ENCODE data around the gene PDSS2.

DNA sequence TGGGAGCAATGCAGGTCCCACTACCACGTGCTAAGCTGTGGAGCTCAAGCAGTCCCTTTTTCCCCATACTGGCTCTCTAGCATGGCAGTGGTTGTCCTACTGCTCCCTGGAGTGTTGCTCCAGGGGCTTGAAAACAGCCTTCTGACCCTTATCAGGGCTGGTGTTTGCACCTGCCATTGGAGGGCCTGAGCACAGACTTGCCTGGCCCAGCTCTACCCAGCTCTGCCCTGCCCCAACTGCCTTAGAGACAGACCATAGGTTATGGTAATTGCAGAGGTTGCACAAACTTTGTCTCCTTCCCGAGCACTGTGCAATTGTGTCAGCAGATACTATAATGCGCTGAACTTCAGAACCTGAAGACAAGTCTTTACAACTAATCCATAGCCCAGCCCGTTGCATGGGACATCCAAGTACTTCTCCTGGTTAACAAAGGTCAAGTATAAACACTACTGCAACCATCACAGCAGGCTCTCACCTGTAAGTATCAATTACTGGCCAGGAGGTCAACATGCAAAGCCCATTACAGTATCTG is 58.7 kb downstream of the PDSS2 start:
- TF ChIP-seq SMC3 (conservative IDR thresholded peaks at IDR 0.05; ENCODE audit: poor library complexity) (no peak), POLR2AphosphoS5 (IDR thresholded peaks at IDR 0.05) (no peak)
- TF ChIP-seq, protein P1, sequence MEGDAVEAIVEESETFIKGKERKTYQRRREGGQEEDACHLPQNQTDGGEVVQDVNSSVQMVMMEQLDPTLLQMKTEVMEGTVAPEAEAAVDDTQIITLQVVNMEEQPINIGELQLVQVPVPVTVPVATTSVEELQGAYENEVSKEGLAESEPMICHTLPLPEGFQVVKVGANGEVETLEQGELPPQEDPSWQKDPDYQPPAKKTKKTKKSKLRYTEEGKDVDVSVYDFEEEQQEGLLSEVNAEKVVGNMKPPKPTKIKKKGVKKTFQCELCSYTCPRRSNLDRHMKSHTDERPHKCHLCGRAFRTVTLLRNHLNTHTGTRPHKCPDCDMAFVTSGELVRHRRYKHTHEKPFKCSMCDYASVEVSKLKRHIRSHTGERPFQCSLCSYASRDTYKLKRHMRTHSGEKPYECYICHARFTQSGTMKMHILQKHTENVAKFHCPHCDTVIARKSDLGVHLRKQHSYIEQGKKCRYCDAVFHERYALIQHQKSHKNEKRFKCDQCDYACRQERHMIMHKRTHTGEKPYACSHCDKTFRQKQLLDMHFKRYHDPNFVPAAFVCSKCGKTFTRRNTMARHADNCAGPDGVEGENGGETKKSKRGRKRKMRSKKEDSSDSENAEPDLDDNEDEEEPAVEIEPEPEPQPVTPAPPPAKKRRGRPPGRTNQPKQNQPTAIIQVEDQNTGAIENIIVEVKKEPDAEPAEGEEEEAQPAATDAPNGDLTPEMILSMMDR (IDR thresholded peaks at IDR 0.05; ENCODE audit: poor library complexity, severe bottlenecking): no peak
- TF ChIP-seq, protein P2, sequence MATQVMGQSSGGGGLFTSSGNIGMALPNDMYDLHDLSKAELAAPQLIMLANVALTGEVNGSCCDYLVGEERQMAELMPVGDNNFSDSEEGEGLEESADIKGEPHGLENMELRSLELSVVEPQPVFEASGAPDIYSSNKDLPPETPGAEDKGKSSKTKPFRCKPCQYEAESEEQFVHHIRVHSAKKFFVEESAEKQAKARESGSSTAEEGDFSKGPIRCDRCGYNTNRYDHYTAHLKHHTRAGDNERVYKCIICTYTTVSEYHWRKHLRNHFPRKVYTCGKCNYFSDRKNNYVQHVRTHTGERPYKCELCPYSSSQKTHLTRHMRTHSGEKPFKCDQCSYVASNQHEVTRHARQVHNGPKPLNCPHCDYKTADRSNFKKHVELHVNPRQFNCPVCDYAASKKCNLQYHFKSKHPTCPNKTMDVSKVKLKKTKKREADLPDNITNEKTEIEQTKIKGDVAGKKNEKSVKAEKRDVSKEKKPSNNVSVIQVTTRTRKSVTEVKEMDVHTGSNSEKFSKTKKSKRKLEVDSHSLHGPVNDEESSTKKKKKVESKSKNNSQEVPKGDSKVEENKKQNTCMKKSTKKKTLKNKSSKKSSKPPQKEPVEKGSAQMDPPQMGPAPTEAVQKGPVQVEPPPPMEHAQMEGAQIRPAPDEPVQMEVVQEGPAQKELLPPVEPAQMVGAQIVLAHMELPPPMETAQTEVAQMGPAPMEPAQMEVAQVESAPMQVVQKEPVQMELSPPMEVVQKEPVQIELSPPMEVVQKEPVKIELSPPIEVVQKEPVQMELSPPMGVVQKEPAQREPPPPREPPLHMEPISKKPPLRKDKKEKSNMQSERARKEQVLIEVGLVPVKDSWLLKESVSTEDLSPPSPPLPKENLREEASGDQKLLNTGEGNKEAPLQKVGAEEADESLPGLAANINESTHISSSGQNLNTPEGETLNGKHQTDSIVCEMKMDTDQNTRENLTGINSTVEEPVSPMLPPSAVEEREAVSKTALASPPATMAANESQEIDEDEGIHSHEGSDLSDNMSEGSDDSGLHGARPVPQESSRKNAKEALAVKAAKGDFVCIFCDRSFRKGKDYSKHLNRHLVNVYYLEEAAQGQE (IDR thresholded peaks at IDR 0.05; ENCODE audit: borderline replicate concordance): no peak
